Measurements from ENCODE around the gene HERPUD2.

DNA sequence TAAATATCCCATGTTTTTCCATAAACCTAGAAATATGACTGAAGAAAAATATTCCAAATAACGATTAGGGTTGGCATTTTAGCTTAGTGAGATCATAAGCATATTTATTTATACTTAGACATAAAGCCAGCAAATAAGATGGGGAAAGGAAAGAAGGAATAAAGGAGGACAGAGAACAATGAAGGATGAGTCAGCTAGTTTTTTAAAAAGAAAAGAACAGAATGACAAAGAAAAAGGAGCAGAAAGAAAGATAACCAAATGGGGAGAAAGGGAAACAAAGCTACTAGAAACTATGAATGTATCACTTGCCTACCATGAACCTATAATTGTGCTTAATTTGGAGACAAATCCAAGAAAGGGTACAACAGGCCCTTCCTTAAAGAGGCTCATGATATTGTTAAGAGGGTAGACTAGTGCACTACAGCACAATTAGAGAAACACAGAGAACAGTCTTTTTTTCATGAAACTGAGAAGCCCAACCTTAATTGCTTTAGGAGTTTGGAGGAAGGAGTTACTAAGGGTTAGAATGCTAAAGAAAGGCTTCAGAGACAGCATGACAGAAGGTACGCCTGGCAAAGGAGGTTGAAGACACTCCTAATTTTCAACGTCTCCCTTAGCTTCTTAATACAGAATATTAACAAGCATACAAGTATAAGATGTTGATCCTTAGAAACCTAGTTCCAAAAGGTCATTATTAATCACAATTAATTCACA is 23.9 kb downstream of the HERPUD2 start:
- TF ChIP-seq, protein P1, sequence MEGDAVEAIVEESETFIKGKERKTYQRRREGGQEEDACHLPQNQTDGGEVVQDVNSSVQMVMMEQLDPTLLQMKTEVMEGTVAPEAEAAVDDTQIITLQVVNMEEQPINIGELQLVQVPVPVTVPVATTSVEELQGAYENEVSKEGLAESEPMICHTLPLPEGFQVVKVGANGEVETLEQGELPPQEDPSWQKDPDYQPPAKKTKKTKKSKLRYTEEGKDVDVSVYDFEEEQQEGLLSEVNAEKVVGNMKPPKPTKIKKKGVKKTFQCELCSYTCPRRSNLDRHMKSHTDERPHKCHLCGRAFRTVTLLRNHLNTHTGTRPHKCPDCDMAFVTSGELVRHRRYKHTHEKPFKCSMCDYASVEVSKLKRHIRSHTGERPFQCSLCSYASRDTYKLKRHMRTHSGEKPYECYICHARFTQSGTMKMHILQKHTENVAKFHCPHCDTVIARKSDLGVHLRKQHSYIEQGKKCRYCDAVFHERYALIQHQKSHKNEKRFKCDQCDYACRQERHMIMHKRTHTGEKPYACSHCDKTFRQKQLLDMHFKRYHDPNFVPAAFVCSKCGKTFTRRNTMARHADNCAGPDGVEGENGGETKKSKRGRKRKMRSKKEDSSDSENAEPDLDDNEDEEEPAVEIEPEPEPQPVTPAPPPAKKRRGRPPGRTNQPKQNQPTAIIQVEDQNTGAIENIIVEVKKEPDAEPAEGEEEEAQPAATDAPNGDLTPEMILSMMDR (IDR thresholded peaks at IDR 0.05) = no peak
- TF ChIP-seq POLR2A (IDR thresholded peaks at IDR 0.05) = no peak

Data from prostate gland (tissue), 2 donors.